ENCODE data around the gene TSPEAR. TPM values are rescaled to one million over a fixed set of nuclear protein-coding genes. Genes with fewer than 3 reads are reported as not detected.

Gene TSPEAR
- total RNA-seq, 4 donors from 2014 or later = not detected

GRCh38 chr21:44477131-44477530 is 234.2 kb downstream of the TSPEAR start:
- 67 to 70% methylated on average over 8 of the region's 8 CpGs for WGBS, 2 donors
- H3K27me3 ChIP-seq = no peaks in the 10 kb centered on the region
- no peak overlapping the region for H3K27ac ChIP-seq
- H3K4me3 ChIP-seq = no peak overlapping the region
- H3K9me3 ChIP-seq = no peaks in the 10 kb centered on the region
- TF ChIP-seq CTCF (IDR thresholded peaks at IDR 0.05) (no peak), EP300 (IDR thresholded peaks at IDR 0.05) (no peak)
- DNase-seq (ENCODE audit: low spot score in 2 of 2) = no peak
- no peaks in the 10 kb centered on the region for H3K4me1 ChIP-seq
- H3K36me3 ChIP-seq = no peaks in the 10 kb centered on the region

GRCh38 chr21:44475266-44475845 is 236.0 kb downstream of the TSPEAR start:
- H3K4me3 ChIP-seq = no peak overlapping the region
- no peak for TF ChIP-seq CTCF (IDR thresholded peaks at IDR 0.05)
- no peak for TF ChIP-seq POLR2A (IDR thresholded peaks at IDR 0.05)
- TF ChIP-seq EP300 (IDR thresholded peaks at IDR 0.05) = no peak
- no peak for DNase-seq (ENCODE audit: low spot score in 2 of 2)
- no peak overlapping the region for H3K27ac ChIP-seq
- H3K36me3 ChIP-seq = no peaks in the 10 kb centered on the region
- no peaks in the 10 kb centered on the region for H3K27me3 ChIP-seq
- H3K9me3 ChIP-seq = no peaks in the 10 kb centered on the region
- WGBS, 2 donors = 81 to 84% methylated on average over 17 of the region's 17 CpGs
- no peaks in the 10 kb centered on the region for H3K4me1 ChIP-seq

- TF ChIP-seq EP300 (IDR thresholded peaks at IDR 0.05) = no peak
- TF ChIP-seq CTCF (IDR thresholded peaks at IDR 0.05) = no peak
- no peak for TF ChIP-seq POLR2A (IDR thresholded peaks at IDR 0.05)
- H3K4me3 ChIP-seq = no peak overlapping the region
- no peaks in the 10 kb centered on the region for H3K36me3 ChIP-seq
- WGBS, 2 donors = 94% methylated on average over 18 to 19 of the region's 19 CpGs
- no peak overlapping the region for H3K27ac ChIP-seq
- H3K27me3 ChIP-seq = no peaks in the 10 kb centered on the region
- no peaks in the 10 kb centered on the region for H3K4me1 ChIP-seq
- H3K9me3 ChIP-seq = no peaks in the 10 kb centered on the region
- DNase-seq (ENCODE audit: low spot score in 2 of 2) = no peak
These were observed 237.3 kb downstream of the TSPEAR start for GRCh38 chr21:44473915-44474555.

- H3K4me1 ChIP-seq = no peaks in the 10 kb centered on the region
- no peaks in the 10 kb centered on the region for H3K36me3 ChIP-seq
- H3K27me3 ChIP-seq = no peaks in the 10 kb centered on the region
- no peaks in the 10 kb centered on the region for H3K9me3 ChIP-seq
- DNase-seq (ENCODE audit: low spot score in 2 of 2) = no peak
- no peak overlapping the region for H3K4me3 ChIP-seq
- WGBS, 2 donors = 84 to 94% methylated on average over 6 of the region's 6 CpGs
- TF ChIP-seq POLR2A (IDR thresholded peaks at IDR 0.05) (no peak), EP300 (IDR thresholded peaks at IDR 0.05) (no peak), CTCF (IDR thresholded peaks at IDR 0.05) (no peak)
- H3K27ac ChIP-seq = no peak overlapping the region
These were observed 239.4 kb downstream of the TSPEAR start for GRCh38 chr21:44471996-44472395.

GRCh38 chr21:44471341-44471740 is 240.0 kb downstream of the TSPEAR start:
- Histone ChIP-seq H3K4me1 (no peaks in the 10 kb centered on the region), H3K36me3 (no peaks in the 10 kb centered on the region), H3K4me3 (no peak overlapping the region), H3K27ac (no peak overlapping the region), H3K9me3 (no peaks in the 10 kb centered on the region), H3K27me3 (no peaks in the 10 kb centered on the region)
- TF ChIP-seq EP300 (IDR thresholded peaks at IDR 0.05) (no peak), POLR2A (IDR thresholded peaks at IDR 0.05) (no peak), CTCF (IDR thresholded peaks at IDR 0.05) (no peak)
- no peak for DNase-seq (ENCODE audit: low spot score in 2 of 2)
